Common myeloid progenitor, CD34-positive (primary cell): Measurements from ENCODE around the gene CYTL1.

Experiments
- CTCF ChIA-PET: fragments of 350-600 bp; sonication (Branson Sonifier 250); formaldehyde crosslinking; loops from one replicate; lab custom pipeline; 2021; ENCODE audit warnings: antibody characterized with exemption; lab: Charles Lee
- POLR2A ChIA-PET: fragments of 350-600 bp; sonication (Branson Sonifier 250); formaldehyde crosslinking; loops from one replicate; lab custom pipeline; 2021; ENCODE audit warnings: antibody characterized with exemption; lab: Charles Lee
- DNase-seq, 3 donors: peaks; one replicate each; pipeline versions ENCODE4 v3.0.0 to v3.0.0-alpha.2; 2013
- H3K27ac ChIP-seq, 2 experiments: 1 replicate in 1 of 2; 2 replicates in 1 of 2; pipeline ENCODE4 v1.7.0; 2013; ENCODE audit warnings: inconsistent platforms in 2 of 2, low read length in 2 of 2, mild to moderate bottlenecking in 2 of 2, low read depth in 1 of 2, moderate library complexity in 1 of 2; ENCODE audit not compliant: severe bottlenecking in 2 of 2, insufficient read depth in 1 of 2, poor library complexity in 1 of 2
- H3K27me3 ChIP-seq, 5 experiments: replicated peaks in 2 of 5; 1 replicate in 3 of 5; 2 replicates in 2 of 5; pipeline versions ENCODE4 v1.6.1 to v1.7.0; 2013; ENCODE audit warnings: low read length in 4 of 5, mild to moderate bottlenecking in 2 of 5, moderate library complexity in 2 of 5, inconsistent platforms in 1 of 5; ENCODE audit not compliant: insufficient read depth in 5 of 5, control insufficient read depth in 4 of 5
- H3K36me3 ChIP-seq, 4 experiments: 1 replicate in 2 of 4; 2 replicates in 2 of 4; pipeline versions ENCODE4 v1.6.1 to v1.7.0; 2013; ENCODE audit warnings: low read length in 3 of 4, control low read depth in 1 of 4, mild to moderate bottlenecking in 1 of 4; ENCODE audit not compliant: control insufficient read depth in 4 of 4, insufficient read depth in 4 of 4
- H3K4me1 ChIP-seq, 4 experiments: 1 replicate in 3 of 4; 2 replicates in 1 of 4; pipeline versions ENCODE4 v1.6.1 to v1.7.1; 2013; ENCODE audit warnings: low read length in 3 of 4, mild to moderate bottlenecking in 3 of 4, control low read depth in 1 of 4, inconsistent platforms in 1 of 4, moderate library complexity in 1 of 4; ENCODE audit not compliant: control insufficient read depth in 4 of 4, insufficient read depth in 4 of 4; ENCODE audit errors: control extremely low read depth in 1 of 4
- H3K4me3 ChIP-seq, 7 experiments: 1 replicate in 4 of 7; 2 replicates in 3 of 7; pipeline versions ENCODE4 v1.5.1 to v1.7.0; 2013; ENCODE audit warnings: mild to moderate bottlenecking in 7 of 7, low read length in 6 of 7, moderate library complexity in 6 of 7, inconsistent platforms in 2 of 7, low read depth in 2 of 7, control low read depth in 1 of 7; ENCODE audit not compliant: insufficient read depth in 4 of 7, control insufficient read depth in 1 of 7; ENCODE audit errors: extremely low read depth in 1 of 7
- H3K9me3 ChIP-seq, 5 experiments: 1 replicate in 4 of 5; 2 replicates in 1 of 5; pipeline versions ENCODE4 v1.6.1 to v1.7.1; 2013; ENCODE audit warnings: low read length in 4 of 5, mild to moderate bottlenecking in 2 of 5, inconsistent platforms in 1 of 5, low read depth in 1 of 5, moderate library complexity in 1 of 5; ENCODE audit not compliant: control insufficient read depth in 4 of 5, insufficient read depth in 2 of 5; ENCODE audit errors: control extremely low read depth in 1 of 5
- WGBS: methylation state at CpG from one replicate; pipeline ENCODE4 v1.1.5; 2013; ENCODE audit not compliant: insufficient coverage; 5-methylcytosine and 5-hydroxymethylcytosine counted together

CYTL1 gene

GRCh38 chr4:4995908-4996265 is 23.4 kb downstream of the CYTL1 start:
- H3K27me3 ChIP-seq = no peaks in the 10 kb centered on the region
- H3K36me3 ChIP-seq = no peaks in the 10 kb centered on the region
- ChIA-PET CTCF (interaction anchor here (0.7 to 3.1 kb wide), 6 partner anchors 48 to 852 kb away, joined by 3 to 12 read pairs (median 3); partner anchors contain the start of gene STK32B), POLR2A (no interaction called here)
- 94% methylated on average over 8 of the region's 8 CpGs for WGBS
- no peak overlapping the region for H3K4me3 ChIP-seq
- H3K9me3 ChIP-seq = no peaks in the 10 kb centered on the region
- DNase-seq = no peak
- H3K4me1 ChIP-seq = peaks cover 0 to 17% (median 12%) of the 10 kb centered on the region in 4 experiments
- H3K27ac ChIP-seq = no peak overlapping the region

GRCh38 chr4:4995103-4995907 is 24.0 kb downstream of the CYTL1 start:
- peaks cover 0 to 17% (median 12%) of the 10 kb centered on the region in 4 experiments for H3K4me1 ChIP-seq
- no peak overlapping the region for H3K27ac ChIP-seq
- no peaks in the 10 kb centered on the region for H3K36me3 ChIP-seq
- no peaks in the 10 kb centered on the region for H3K27me3 ChIP-seq
- CTCF ChIA-PET = interaction anchor here (0.7 to 3.1 kb wide), 10 partner anchors 9 to 852 kb away, joined by 3 to 12 read pairs (median 4); partner anchors contain the start of gene STK32B
- WGBS = 40% methylated on average over 18 of the region's 22 CpGs
- peak; percentile 63 to 73 (median 65) for DNase-seq
- peak overlapping the region in 1 of 7 experiments; percentile 39 for H3K4me3 ChIP-seq
- H3K9me3 ChIP-seq = no peaks in the 10 kb centered on the region
- POLR2A ChIA-PET = no interaction called here

- WGBS = 86% methylated on average over 13 of the region's 18 CpGs
- DNase-seq = no peak
These were observed 24.8 kb downstream of the CYTL1 start for GRCh38 chr4:4994312-4995097.

GRCh38 chr4:4992833-4993232 is 26.4 kb downstream of the CYTL1 start:
- CTCF ChIA-PET = interaction anchor here (0.6 to 1.8 kb wide), 4 partner anchors 30 to 155 kb away, joined by 3 to 5 read pairs (median 4); partner anchors contain the start of gene STK32B
- 100% methylated on average over 1 of the region's 5 CpGs for WGBS
- peaks cover 0 to 17% (median 12%) of the 10 kb centered on the region in 4 experiments for H3K4me1 ChIP-seq
- H3K36me3 ChIP-seq = no peaks in the 10 kb centered on the region
- H3K27ac ChIP-seq = no peak overlapping the region
- no peaks in the 10 kb centered on the region for H3K9me3 ChIP-seq
- no peak for DNase-seq
- POLR2A ChIA-PET = no interaction called here
- H3K4me3 ChIP-seq = no peak overlapping the region
- H3K27me3 ChIP-seq = no peaks in the 10 kb centered on the region

More at GRCh38 chr4:4994312-4995097, 24.8 kb downstream of the CYTL1 start:
- H3K36me3 ChIP-seq = no peaks in the 10 kb centered on the region
- peaks cover 0 to 17% (median 12%) of the 10 kb centered on the region in 4 experiments for H3K4me1 ChIP-seq
- no peaks in the 10 kb centered on the region for H3K9me3 ChIP-seq
- POLR2A ChIA-PET = no interaction called here
- CTCF ChIA-PET = interaction anchor here (0.8 to 3.1 kb wide), 13 partner anchors 9 to 796 kb away, joined by 3 to 12 read pairs (median 4); partner anchors contain the start of gene STK32B
- H3K27me3 ChIP-seq = no peaks in the 10 kb centered on the region
- H3K4me3 ChIP-seq = no peak overlapping the region
- no peak overlapping the region for H3K27ac ChIP-seq

GRCh38 chr4:4991541-4992099 is 27.6 kb downstream of the CYTL1 start:
- ChIA-PET CTCF (interaction anchor here (1.5 kb wide), 1 partner anchor 59 kb away, joined by 5 read pairs; the partner anchor contains the start of gene STK32B), POLR2A (no interaction called here)
- H3K36me3 ChIP-seq = no peaks in the 10 kb centered on the region
- no peak overlapping the region for H3K27ac ChIP-seq
- no peaks in the 10 kb centered on the region for H3K27me3 ChIP-seq
- 95% methylated on average over 11 of the region's 14 CpGs for WGBS
- no peaks in the 10 kb centered on the region for H3K9me3 ChIP-seq
- no peak for DNase-seq
- H3K4me3 ChIP-seq = no peak overlapping the region
- peaks cover 0 to 14% (median 11%) of the 10 kb centered on the region in 4 experiments for H3K4me1 ChIP-seq

GRCh38 chr4:4990857-4991540 is 28.3 kb downstream of the CYTL1 start:
- no peak overlapping the region for H3K4me3 ChIP-seq
- CTCF ChIA-PET = no interaction called here
- WGBS = 70% methylated on average over 13 of the region's 15 CpGs
- no peak overlapping the region for H3K27ac ChIP-seq
- POLR2A ChIA-PET = no interaction called here
- H3K4me1 ChIP-seq = peaks cover 0 to 14% (median 11%) of the 10 kb centered on the region in 4 experiments
- no peaks in the 10 kb centered on the region for H3K27me3 ChIP-seq
- H3K9me3 ChIP-seq = no peaks in the 10 kb centered on the region
- DNase-seq = peak in 2 of 3 donors; percentile 37 to 43
- no peaks in the 10 kb centered on the region for H3K36me3 ChIP-seq
